Stomach (tissue), 9 donors: ENCODE data around the gene ST6GALNAC3. TPM values are rescaled to one million over a fixed set of nuclear protein-coding genes. Genes with fewer than 3 reads are reported as not detected.

Source experiments
- DNase-seq, 2 donors: peaks; one replicate each; pipeline versions ENCODE4 v3.0.0 to v3.0.0-alpha.2; 2013 to 2019
- H3K27ac ChIP-seq, 5 donors: fragments of 200-600 bp in 4 of 5; sonication (generic) in 4 of 5; one replicate each; pipeline ENCODE4 v1.5.1; 2013 to 2019; ENCODE audit warnings: mild to moderate bottlenecking in 1 of 5, moderate library complexity in 1 of 5
- H3K27me3 ChIP-seq, 3 donors: fragments of 200-600 bp; sonication (generic); one replicate each; pipeline ENCODE4 v1.5.1; 2017 to 2019; ENCODE audit warnings: mixed run types in 1 of 3
- H3K36me3 ChIP-seq, 4 donors: fragments of 200-600 bp; sonication (generic); 1 replicate in 3 of 4; 2 replicates in 1 of 4; pipeline ENCODE4 v1.5.1; 2016 to 2019
- H3K4me1 ChIP-seq, 4 donors: fragments of 200-600 bp; sonication (generic); one replicate each; pipeline ENCODE4 v1.5.1; 2016 to 2019
- H3K4me3 ChIP-seq, 4 donors: fragments of 200-600 bp; sonication (generic) in 3 of 4; one replicate each; pipeline ENCODE4 v1.5.1; 2016 to 2019; ENCODE audit warnings: mild to moderate bottlenecking in 1 of 4
- H3K9me3 ChIP-seq, 4 donors: fragments of 200-600 bp; sonication (generic); one replicate each; pipeline ENCODE4 v1.5.1; 2016 to 2019
- EP300 ChIP-seq: sonication (generic); formaldehyde crosslinking; IDR thresholded peaks from one replicate; pipeline ENCODE4 v1.6.1; 2017; ENCODE audit warnings: antibody characterized with exemption
- POLR2A ChIP-seq, 4 donors: fragments of 450-650 bp; IDR thresholded peaks; one replicate each; pipeline ENCODE4 v1.6.1; 2016; ENCODE audit warnings: antibody characterized with exemption in 4 of 4, control low read depth in 2 of 4, mild to moderate bottlenecking in 1 of 4, moderate library complexity in 1 of 4
- POLR2AphosphoS5 ChIP-seq, 3 donors: sonication (generic); formaldehyde crosslinking; IDR thresholded peaks; one replicate each; pipeline ENCODE4 v1.6.1; 2016; ENCODE audit warnings: antibody characterized with exemption in 3 of 3
- WGBS, 5 donors: extraction: QIAGEN DNeasy Blood & Tissue Kit in 3 of 5; methylation state at CpG; one replicate each; pipeline versions ENCODE4 v1.1.5 to v1.1.7; 2013 to 2018; 5-methylcytosine and 5-hydroxymethylcytosine counted together
- intact Hi-C: fragments of 100-400 bp; cut with DNase I; formaldehyde crosslinking; loops from one replicate; pipeline ENCODE4 v1.15.1; 2023; ENCODE audit warnings: low total_unique reads
- polyA plus RNA-seq, 3 donors: library from polyadenylated mRNA; stranded (reverse); fragments of 200-250 nt; gene quantifications; one replicate each; pipeline ENCODE4 v1.2.3, GENCODE V29; 2013
- total RNA-seq, 5 donors: library from RNA; depleted of rRNA; stranded (reverse); fragments of >200 nt; gene quantifications; one replicate each; pipeline versions ENCODE4 v1.1.0 to v1.2.3, GENCODE V29; 2014 to 2016
- TF ChIP-seq, protein P1 (sequence below), 7 experiments: fragments of 450-650 bp in 4 of 7; fragments of 200-600 bp in 3 of 7; sonication (generic) in 3 of 7; IDR thresholded peaks; one replicate each; pipeline ENCODE4 v1.5.1; 2016 to 2019; ENCODE audit warnings: antibody characterized with exemption in 7 of 7, control low read depth in 2 of 7, mild to moderate bottlenecking in 1 of 7
- donor health status: healthy with polysubstance abuse.
- donor health status: Bipolar disorder and iron deficiency.
- donor health status: healthy.

The ST6GALNAC3 gene
- total and polyA plus RNA-seq, 8 donors, result under 0.01 to 21.7 (median 1.2) TPM; not detected in 1

GRCh38 chr1:76162254-76162653, 87.7 kb downstream of the ST6GALNAC3 start:
- no peaks in the 10 kb centered on the region for H3K4me1 ChIP-seq
- no peaks in the 10 kb centered on the region for H3K9me3 ChIP-seq
- no peak overlapping the region for H3K4me3 ChIP-seq
- no peak for DNase-seq
- H3K27ac ChIP-seq, result no peak overlapping the region
- TF ChIP-seq, protein P1, sequence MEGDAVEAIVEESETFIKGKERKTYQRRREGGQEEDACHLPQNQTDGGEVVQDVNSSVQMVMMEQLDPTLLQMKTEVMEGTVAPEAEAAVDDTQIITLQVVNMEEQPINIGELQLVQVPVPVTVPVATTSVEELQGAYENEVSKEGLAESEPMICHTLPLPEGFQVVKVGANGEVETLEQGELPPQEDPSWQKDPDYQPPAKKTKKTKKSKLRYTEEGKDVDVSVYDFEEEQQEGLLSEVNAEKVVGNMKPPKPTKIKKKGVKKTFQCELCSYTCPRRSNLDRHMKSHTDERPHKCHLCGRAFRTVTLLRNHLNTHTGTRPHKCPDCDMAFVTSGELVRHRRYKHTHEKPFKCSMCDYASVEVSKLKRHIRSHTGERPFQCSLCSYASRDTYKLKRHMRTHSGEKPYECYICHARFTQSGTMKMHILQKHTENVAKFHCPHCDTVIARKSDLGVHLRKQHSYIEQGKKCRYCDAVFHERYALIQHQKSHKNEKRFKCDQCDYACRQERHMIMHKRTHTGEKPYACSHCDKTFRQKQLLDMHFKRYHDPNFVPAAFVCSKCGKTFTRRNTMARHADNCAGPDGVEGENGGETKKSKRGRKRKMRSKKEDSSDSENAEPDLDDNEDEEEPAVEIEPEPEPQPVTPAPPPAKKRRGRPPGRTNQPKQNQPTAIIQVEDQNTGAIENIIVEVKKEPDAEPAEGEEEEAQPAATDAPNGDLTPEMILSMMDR (IDR thresholded peaks at IDR 0.05), result no peak
- no peak for TF ChIP-seq POLR2A (IDR thresholded peaks at IDR 0.05)
- TF ChIP-seq POLR2AphosphoS5 (IDR thresholded peaks at IDR 0.05), result no peak
- 86 to 93% (median 90%) methylated on average over 5 of the region's 5 CpGs for WGBS, 5 donors
- H3K36me3 ChIP-seq, result no peaks in the 10 kb centered on the region
- H3K27me3 ChIP-seq, result no peaks in the 10 kb centered on the region
- intact Hi-C loops, result no loop called here

GRCh38 chr1:76164165-76164564, 89.6 kb downstream of the ST6GALNAC3 start:
- no peak for DNase-seq
- no peaks in the 10 kb centered on the region for H3K4me1 ChIP-seq
- no peak overlapping the region for H3K4me3 ChIP-seq
- H3K27ac ChIP-seq, result no peak overlapping the region
- no peaks in the 10 kb centered on the region for H3K36me3 ChIP-seq
- peaks cover 0 to 8% (median under 1%) of the 10 kb centered on the region in 4 donors for H3K9me3 ChIP-seq
- intact Hi-C loops, result no loop called here
- H3K27me3 ChIP-seq, result no peaks in the 10 kb centered on the region
- TF ChIP-seq POLR2A (IDR thresholded peaks at IDR 0.05) (no peak), POLR2AphosphoS5 (IDR thresholded peaks at IDR 0.05) (no peak), EP300 (no peak)
- TF ChIP-seq, protein P1 (IDR thresholded peaks at IDR 0.05), result no peak

DNA sequence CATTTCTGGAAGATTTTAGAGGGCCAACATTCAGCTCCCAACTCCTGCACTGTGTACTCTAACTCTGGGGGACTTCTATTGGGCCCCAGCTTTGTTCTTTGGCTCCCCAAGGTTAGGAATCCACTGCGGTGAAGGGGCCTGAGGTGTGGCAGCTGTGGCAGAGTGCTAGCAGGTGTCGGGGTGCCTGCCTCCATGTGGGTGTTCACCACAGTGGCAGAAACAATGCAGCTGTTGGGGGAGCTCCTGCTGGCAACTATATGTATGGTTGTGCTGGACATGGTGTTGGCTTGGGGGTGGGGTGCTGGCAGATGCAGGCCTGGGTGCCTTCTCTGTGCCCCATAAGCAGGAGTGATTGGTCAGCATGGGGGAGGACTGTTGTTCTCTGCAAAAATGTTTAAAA, 95.5 kb downstream of the ST6GALNAC3 start:
- Histone ChIP-seq H3K4me3 (no peak overlapping the region), H3K27ac (no peak overlapping the region), H3K27me3 (no peaks in the 10 kb centered on the region), H3K4me1 (no peaks in the 10 kb centered on the region), H3K36me3 (no peaks in the 10 kb centered on the region), H3K9me3 (peaks cover 0 to 11% (median 2%) of the 10 kb centered on the region in 4 donors)
- intact Hi-C loops, result no loop called here
- TF ChIP-seq, protein P1 (IDR thresholded peaks at IDR 0.05), result no peak
- TF ChIP-seq EP300 (no peak), POLR2AphosphoS5 (IDR thresholded peaks at IDR 0.05) (no peak), POLR2A (IDR thresholded peaks at IDR 0.05) (no peak)
- DNase-seq, result no peak
- 56 to 100% (median 92%) methylated on average over 2 of the region's 2 CpGs for WGBS, 5 donors

- TF ChIP-seq, protein P1 (IDR thresholded peaks at IDR 0.05), result no peak
- TF ChIP-seq EP300, result no peak
- TF ChIP-seq POLR2A (IDR thresholded peaks at IDR 0.05), result no peak
- intact Hi-C loops, result no loop called here
- no peak for DNase-seq
- H3K27me3 ChIP-seq, result no peaks in the 10 kb centered on the region
- H3K9me3 ChIP-seq, result peaks cover 0 to 11% (median 2%) of the 10 kb centered on the region in 4 donors
- H3K27ac ChIP-seq, result no peak overlapping the region
- H3K36me3 ChIP-seq, result no peaks in the 10 kb centered on the region
- no peaks in the 10 kb centered on the region for H3K4me1 ChIP-seq
- WGBS, 5 donors, result 64 to 79% (median 72%) methylated on average over 2 of the region's 2 CpGs
- H3K4me3 ChIP-seq, result no peak overlapping the region
These were observed 96.0 kb downstream of the ST6GALNAC3 start for GRCh38 chr1:76170513-76170912.
